Measurements from ENCODE around the gene GALNT15. TPM values are rescaled to one million over a fixed set of nuclear protein-coding genes. Genes with fewer than 3 reads are reported as not detected.

The GALNT15 gene
- total RNA-seq, 1 donor from 2014 or later: 0.17 TPM

DNA sequence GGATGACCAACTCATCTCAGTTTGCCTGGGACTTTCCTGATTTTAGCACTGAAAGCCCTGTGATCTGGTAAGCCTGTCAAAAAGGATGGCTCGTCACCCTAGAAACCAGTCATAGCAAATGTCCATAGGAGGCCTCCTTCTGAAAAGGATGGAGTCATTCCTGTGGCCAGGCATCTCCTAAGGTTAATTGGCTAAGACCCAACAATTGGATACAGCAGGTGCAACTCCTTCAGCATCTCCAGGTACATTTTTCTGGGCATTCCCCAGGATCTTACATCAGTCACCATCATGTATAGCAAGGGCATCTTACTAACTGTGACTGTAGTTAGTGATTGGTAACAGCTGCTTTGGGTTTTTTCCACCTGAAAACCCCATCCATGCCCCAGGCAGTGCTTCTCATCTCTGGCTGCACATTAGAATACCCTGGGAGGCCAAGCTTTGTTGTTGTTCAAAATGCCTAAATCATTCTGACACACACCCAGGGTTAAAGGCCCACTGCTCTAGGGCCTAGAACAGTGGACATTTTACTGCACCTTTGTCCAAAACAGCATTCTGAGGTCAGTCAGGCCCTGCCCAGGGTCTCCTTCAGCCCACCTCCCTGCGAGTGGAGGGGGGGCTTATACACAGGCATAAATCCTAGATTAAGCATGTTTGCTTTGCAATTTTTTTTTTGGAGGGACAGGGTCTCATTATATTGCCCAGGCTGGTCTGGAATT, 28.3 kb upstream of the GALNT15 start:
- Histone ChIP-seq H3K4me3 (ENCODE audit: low read depth, low read length) (no peak overlapping the region), H3K27me3 (ENCODE audit: control insufficient read depth, insufficient read depth, low read length) (no peaks in the 10 kb centered on the region), H3K36me3 (ENCODE audit: control insufficient read depth, insufficient read depth, low read length) (no peaks in the 10 kb centered on the region)
- TF ChIP-seq CTCF (IDR thresholded peaks at IDR 0.05; ENCODE audit: insufficient read depth, low read length, poor library complexity, severe bottlenecking): no peak
- DNase-seq (ENCODE audit: low read depth): no peak

DNA sequence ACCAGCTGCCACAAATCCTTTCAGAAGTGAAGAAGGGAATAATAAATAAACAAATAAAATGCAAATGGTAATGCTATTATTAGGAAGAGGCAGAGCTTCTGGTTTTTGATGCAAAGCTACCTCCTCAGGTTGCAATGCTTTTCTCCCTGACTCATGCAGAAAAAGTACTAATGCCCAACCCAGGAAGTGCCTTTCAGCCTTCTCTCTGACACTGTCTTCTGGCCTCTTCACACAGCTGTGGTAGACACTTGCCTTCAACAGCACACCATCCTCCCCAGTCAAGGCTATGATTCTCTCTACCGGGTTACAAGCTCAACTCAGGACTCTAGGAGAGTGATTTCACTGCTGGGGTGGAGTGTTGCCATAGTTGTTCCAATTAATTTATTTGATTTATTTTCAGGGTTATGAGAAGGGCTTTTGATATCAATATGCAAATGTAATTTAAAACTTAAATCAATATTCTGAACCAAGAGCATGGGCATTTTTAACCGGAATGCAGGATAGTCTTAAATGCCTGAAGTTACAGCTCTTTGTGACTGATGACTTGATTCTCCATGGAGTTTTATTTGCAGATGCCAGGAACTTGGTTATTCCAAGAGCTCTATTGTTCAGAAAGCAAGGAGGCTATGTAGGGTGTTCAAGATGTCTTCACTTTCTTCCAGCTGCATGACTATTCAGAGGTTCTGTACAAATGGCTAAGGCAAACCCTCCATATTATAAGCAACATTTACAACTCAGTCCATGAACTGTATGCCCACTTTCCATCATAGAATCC, 27.1 kb upstream of the GALNT15 start:
- DNase-seq (ENCODE audit: low read depth): no peak
- TF ChIP-seq CTCF (IDR thresholded peaks at IDR 0.05; ENCODE audit: insufficient read depth, low read length, poor library complexity, severe bottlenecking): no peak
- Histone ChIP-seq H3K27me3 (ENCODE audit: control insufficient read depth, insufficient read depth, low read length) (no peaks in the 10 kb centered on the region), H3K4me3 (ENCODE audit: low read depth, low read length) (no peak overlapping the region), H3K36me3 (ENCODE audit: control insufficient read depth, insufficient read depth, low read length) (no peaks in the 10 kb centered on the region)

DNA sequence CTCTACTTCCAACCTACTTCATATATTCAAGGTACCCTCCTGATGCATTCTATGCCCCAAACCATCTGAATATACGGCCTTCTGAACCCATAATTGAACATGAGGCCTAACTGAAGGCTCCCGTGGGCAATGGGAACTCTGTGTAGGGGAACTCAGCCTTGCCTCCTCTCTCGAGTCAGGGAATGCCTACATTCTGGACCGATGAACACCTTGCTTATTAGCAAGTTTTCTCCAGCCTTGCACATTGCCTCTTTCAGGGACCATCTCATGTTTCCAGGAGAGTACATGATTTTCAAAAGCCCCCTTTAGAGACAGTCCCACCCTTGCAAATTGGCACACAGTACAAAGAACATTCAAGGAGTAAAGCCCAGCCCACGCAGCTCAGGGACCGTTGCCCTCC, 26.3 kb upstream of the GALNT15 start:
- Histone ChIP-seq H3K4me3 (ENCODE audit: low read depth, low read length) (no peak overlapping the region), H3K27me3 (ENCODE audit: control insufficient read depth, insufficient read depth, low read length) (no peaks in the 10 kb centered on the region), H3K36me3 (ENCODE audit: control insufficient read depth, insufficient read depth, low read length) (no peaks in the 10 kb centered on the region)
- TF ChIP-seq CTCF (IDR thresholded peaks at IDR 0.05; ENCODE audit: insufficient read depth, low read length, poor library complexity, severe bottlenecking): no peak
- DNase-seq (ENCODE audit: low read depth): no peak

DNA sequence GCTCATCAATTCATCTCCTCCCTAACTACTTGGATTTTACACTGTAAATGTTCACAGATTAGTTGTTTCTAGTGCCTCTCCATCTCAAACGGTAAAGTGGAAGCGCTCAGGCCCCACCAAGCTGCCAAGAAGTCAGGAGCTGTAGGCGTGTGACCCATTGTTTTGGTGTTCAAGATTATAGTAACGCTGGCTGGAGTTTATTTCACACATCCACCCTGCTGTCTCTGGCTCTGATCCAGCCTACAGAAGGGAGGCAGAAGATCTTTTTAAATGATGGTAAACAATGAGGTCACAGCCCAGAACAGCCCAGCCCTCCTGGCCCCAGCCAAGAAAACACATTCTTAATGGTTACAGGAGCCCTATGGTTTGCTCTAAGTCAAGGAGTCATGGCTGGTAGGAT, 25.7 kb upstream of the GALNT15 start:
- no peak for TF ChIP-seq CTCF (IDR thresholded peaks at IDR 0.05; ENCODE audit: insufficient read depth, low read length, poor library complexity, severe bottlenecking)
- DNase-seq (ENCODE audit: low read depth): no peak
- H3K36me3 ChIP-seq (ENCODE audit: control insufficient read depth, insufficient read depth, low read length): no peaks in the 10 kb centered on the region
- H3K27me3 ChIP-seq (ENCODE audit: control insufficient read depth, insufficient read depth, low read length): no peaks in the 10 kb centered on the region
- H3K4me3 ChIP-seq (ENCODE audit: low read depth, low read length): no peak overlapping the region

DNA sequence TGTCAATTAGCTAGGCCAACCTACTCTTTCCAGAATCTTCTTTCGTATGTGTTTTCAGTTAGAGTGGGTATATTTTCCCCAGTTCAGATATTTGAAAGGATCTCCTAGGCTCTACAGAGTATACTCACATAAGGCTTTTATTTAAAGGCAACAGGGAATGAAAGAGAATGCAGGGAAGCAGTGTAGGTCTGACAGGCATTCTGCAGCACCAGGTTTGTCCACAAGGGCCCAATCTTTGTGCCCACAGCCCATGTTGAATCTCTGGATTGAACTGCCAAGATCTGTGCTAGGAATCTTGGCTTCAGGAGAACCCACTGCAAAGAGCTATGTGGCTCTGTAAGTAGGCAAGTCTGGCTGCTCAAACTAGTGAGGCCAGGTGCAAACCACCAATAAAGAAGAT, 24.2 kb upstream of the GALNT15 start:
- Histone ChIP-seq H3K4me3 (ENCODE audit: low read depth, low read length) (no peak overlapping the region), H3K36me3 (ENCODE audit: control insufficient read depth, insufficient read depth, low read length) (no peaks in the 10 kb centered on the region), H3K27me3 (ENCODE audit: control insufficient read depth, insufficient read depth, low read length) (no peaks in the 10 kb centered on the region)
- TF ChIP-seq CTCF (IDR thresholded peaks at IDR 0.05; ENCODE audit: insufficient read depth, low read length, poor library complexity, severe bottlenecking): no peak
- DNase-seq (ENCODE audit: low read depth): no peak
